K562 (cell line): ENCODE results near the gene ATP5PO. TPM values are rescaled to one million over a fixed set of nuclear protein-coding genes. Genes with fewer than 3 reads are reported as not detected.

ENCODE experiments used
- ATAC-seq: fragments of 200-7000 bp; cut with Tn5 transposase; 3 replicates; pipeline ENCODE4 v1.9.1; 2020; ENCODE audit warnings: moderate library complexity
- BruUV-seq: library from RNA; stranded (reverse); fragments of 400-500 nt; replicated peaks from 2 replicates; lab custom pipeline; 2021; lab: Mats Ljungman, UMichigan
- CTCF ChIA-PET: fragments of 300-600 bp; formaldehyde crosslinking; extraction: SDS; loops from one replicate; lab custom pipeline; 2021; ENCODE audit warnings: low intra/inter-chr PET ratio; lab: Yijun Ruan, JAX
- POLR2A ChIA-PET: fragments of 300-600, 350-650 bp; sonication (Branson Sonifier 250); formaldehyde crosslinking; extraction: SDS; loops from one replicate; lab custom pipeline; 2021; ENCODE audit warnings: antibody characterized with exemption, inconsistent platforms; lab: Yijun Ruan, JAX
- DNase-seq, 4 experiments: peaks; one replicate each; pipeline versions ENCODE4 v3.0.0 to v3.0.0-alpha.2; 2011 to 2018; ENCODE audit warnings: low spot score in 3 of 4, mixed read lengths in 3 of 4; ENCODE audit errors: extremely low read depth in 1 of 4
- FAIRE-seq: peaks from 2 replicates; lab custom pipeline; 2011; peaks lifted over from hg19 to GRCh38; lab: Jason Lieb, UNC
- H2AFZ ChIP-seq: 2 replicates; pipeline ENCODE4 v1.6.0; 2011; ENCODE audit warnings: low read depth, low read length, control low read depth, inconsistent platforms
- H3K27ac ChIP-seq: fragments of 200-600 bp; 3 replicates; pipeline ENCODE4 v1.8.0; 2011; ENCODE audit warnings: low read depth, mild to moderate bottlenecking, control low read depth, inconsistent platforms, low read length, moderate library complexity, mixed read lengths; ENCODE audit errors: extremely low read depth
- H3K27me3 ChIP-seq, 2 experiments: fragments of 300-600 bp in 1 of 2; 2 replicates in 1 of 2; 3 replicates in 1 of 2; pipeline versions ENCODE4 v1.6.0 to v1.8.0; 2011; ENCODE audit warnings: inconsistent platforms in 2 of 2, low read length in 2 of 2, mild to moderate bottlenecking in 1 of 2, mixed read lengths in 1 of 2, moderate library complexity in 1 of 2; ENCODE audit not compliant: control insufficient read depth in 2 of 2, insufficient read depth in 2 of 2
- H3K36me3 ChIP-seq: fragments of 300-600 bp; 3 replicates; pipeline ENCODE4 v1.8.0; 2011; ENCODE audit warnings: mild to moderate bottlenecking, low read length, inconsistent platforms; ENCODE audit not compliant: control insufficient read depth, insufficient read depth
- H3K4me1 ChIP-seq, 2 experiments: fragments of 200-600 bp in 1 of 2; replicated peaks in 1 of 2; 2 replicates in 1 of 2; 3 replicates in 1 of 2; pipeline versions ENCODE4 v1.5.1 to v1.8.0; 2011; ENCODE audit warnings: inconsistent platforms in 2 of 2, low read length in 2 of 2, mild to moderate bottlenecking in 1 of 2, mixed read lengths in 1 of 2, moderate library complexity in 1 of 2; ENCODE audit not compliant: control insufficient read depth in 2 of 2, insufficient read depth in 2 of 2
- H3K4me2 ChIP-seq: 2 replicates; pipeline ENCODE4 v1.6.1; 2011; ENCODE audit warnings: low read length, control low read depth, inconsistent platforms, mixed read lengths; ENCODE audit not compliant: insufficient read depth
- H3K4me3 ChIP-seq: fragments of 200-600 bp; sonication (generic), shearing (Covaris generic); 2 replicates; pipeline ENCODE4 v1.5.1; 2016; ENCODE audit warnings: control low read depth, inconsistent platforms
- H3K79me2 ChIP-seq: fragments of 200-600 bp; 3 replicates; pipeline ENCODE4 v1.8.0; 2011; ENCODE audit warnings: low read length, inconsistent platforms; ENCODE audit not compliant: control insufficient read depth, insufficient read depth
- H3K9ac ChIP-seq, 2 experiments: 2 replicates each; pipeline versions ENCODE4 v1.6.0 to v1.6.1; 2011; ENCODE audit warnings: low read depth in 2 of 2, low read length in 2 of 2, control low read depth in 1 of 2, inconsistent platforms in 1 of 2, mild to moderate bottlenecking in 1 of 2, mixed read lengths in 1 of 2; ENCODE audit not compliant: insufficient read depth in 1 of 2
- H3K9me1 ChIP-seq: one replicate; pipeline ENCODE4 v1.6.0; 2011; ENCODE audit warnings: inconsistent platforms, mild to moderate bottlenecking, low read length, moderate library complexity; ENCODE audit not compliant: control insufficient read depth, insufficient read depth
- H3K9me3 ChIP-seq: replicated peaks from 2 replicates; pipeline ENCODE4 v1.5.1; 2011; ENCODE audit warnings: low read depth, low read length, inconsistent platforms; ENCODE audit not compliant: control insufficient read depth, insufficient read depth
- H4K20me1 ChIP-seq: replicated peaks from 2 replicates; pipeline ENCODE4 v1.6.1; 2011; ENCODE audit warnings: low read length, inconsistent platforms, mixed read lengths; ENCODE audit not compliant: control insufficient read depth, insufficient read depth
- ARID4B ChIP-seq: sonication (generic); formaldehyde crosslinking; IDR thresholded peaks from 2 replicates; pipeline ENCODE4 v1.8.0; 2022; ENCODE audit warnings: mild to moderate bottlenecking, missing genetic modification reagents
- HSF4 ChIP-seq: fragments of 250-450 bp; sonication (Bioruptor Pico); IDR thresholded peaks from 2 replicates; pipeline ENCODE4 v2.1.2; 2022; ENCODE audit warnings: mild to moderate bottlenecking, moderate library complexity, borderline replicate concordance
- JUN ChIP-seq, 2 experiments: sonication (generic) in 1 of 2; formaldehyde crosslinking in 1 of 2; IDR thresholded peaks; 2 replicates each; pipeline versions ENCODE4 v1.6.1 to v1.8.0; 2012 to 2022; ENCODE audit warnings: borderline replicate concordance in 2 of 2, mild to moderate bottlenecking in 2 of 2, improper control_type of control experiment in 1 of 2, low read depth in 1 of 2, low read length in 1 of 2, missing genetic modification reagents in 1 of 2
- KAT2B ChIP-seq: IDR thresholded peaks from one replicate; pipeline ENCODE4 v1.6.1; 2012; ENCODE audit warnings: low read depth, mild to moderate bottlenecking, control low read depth, inconsistent platforms, low read length, moderate library complexity
- NFYB ChIP-seq: IDR thresholded peaks from 2 replicates; pipeline ENCODE4 v1.6.1; 2011; ENCODE audit warnings: mild to moderate bottlenecking, moderate library complexity; ENCODE audit not compliant: insufficient read length; ENCODE audit errors: extremely low read depth
- POLR2H ChIP-seq: IDR thresholded peaks from 2 replicates; pipeline ENCODE4 v1.6.1; 2016; ENCODE audit warnings: missing genetic modification characterization, low read depth, mild to moderate bottlenecking, control low read depth, missing compliant biosample characterization, moderate library complexity
- RFX7 ChIP-seq: fragments of 250-450 bp; sonication (Bioruptor Pico); IDR thresholded peaks from 2 replicates; pipeline ENCODE4 v1.5.1; 2021; ENCODE audit warnings: mild to moderate bottlenecking
- STAT5B ChIP-seq: fragments of 250-450 bp; sonication (Bioruptor Pico); IDR thresholded peaks from 2 replicates; pipeline ENCODE4 v1.8.0; 2021; ENCODE audit warnings: mild to moderate bottlenecking, inconsistent platforms
- ZFP36 ChIP-seq: fragments of 150-350 bp; IDR thresholded peaks from 2 replicates; pipeline ENCODE4 v1.6.1; 2018; ENCODE audit warnings: low read length, low read depth; ENCODE audit not compliant: partially characterized antibody
- ZNF589 ChIP-seq: fragments of 200-800 bp; sonication (Bioruptor generic); IDR thresholded peaks from 2 replicates; pipeline ENCODE4 v1.6.1; 2016; ENCODE audit warnings: low read depth, missing genetic modification characterization, missing compliant biosample characterization
- WGBS: fragments of 100-300 bp; shearing (Covaris generic); methylation state at CpG from one replicate; pipeline ENCODE4 v1.1.6; 2016; ENCODE audit warnings: low coverage, mixed read lengths; ENCODE audit not compliant: insufficient coverage; ENCODE audit errors: missing lambda C conversion rate; 5-methylcytosine and 5-hydroxymethylcytosine counted together
- in situ Hi-C: fragments of 300-500 bp; cut with MboI; formaldehyde crosslinking; loops from 4 replicates; pipeline ENCODE4 v1.15.0; 2018; ENCODE audit warnings: inconsistent platforms, mixed read lengths
- intact Hi-C: fragments of 100-400 bp; cut with micrococcal nuclease; formaldehyde crosslinking; loops from 2 replicates; pipeline ENCODE4 v1.14.2; 2022
- polyA plus RNA-seq, 8 experiments: library from polyadenylated mRNA; depleted of rRNA in 4 of 8; stranded (reverse) in 5 of 8; unstranded in 3 of 8; fragments of >200 nt; fragmentation: Nextera tagmentation in 2 of 8; fragmentation: Illumina TruSeq in 1 of 8; extraction: Ambion mirVana in 2 of 8; extraction: Trizol in 1 of 8; gene quantifications; 2 replicates each; pipeline versions ENCODE4 v1.2.1 to v1.2.3, GENCODE V29; 2011 to 2014; ENCODE audit warnings: inconsistent platforms in 1 of 8, missing spikeins in 1 of 8
- total RNA-seq, 7 experiments: library from RNA; depleted of rRNA in 6 of 7; stranded (reverse); fragments of >200 nt in 6 of 7; fragmentation: Illumina TruSeq in 2 of 7; extraction: Trizol in 2 of 7; gene quantifications; 2 replicates each; pipeline versions ENCODE4 v1.2.1 to v1.2.3, GENCODE V29; 2011 to 2021; ENCODE audit warnings: low replicate concordance in 1 of 7

ATP5PO gene
- total and polyA plus RNA-seq, 9 of the 15 experiments (the other 6 are each of a cell fraction or from before 2014, with no cell fraction given): 367 to 2,722 (median 808) TPM

GRCh38 chr21:33914188-33914587 is 1.4 kb downstream of the ATP5PO start:
- peaks cover 58% of the 10 kb centered on the region for H3K79me2 ChIP-seq
- intact Hi-C loops: no loop called here
- H3K4me1 ChIP-seq: peaks cover 6 to 13% of the 10 kb centered on the region in 2 experiments; a peak in 3 of 5 replicates
- H2AFZ ChIP-seq: no peak overlapping the region
- H3K27ac ChIP-seq: peak overlapping the region; percentile 94; the same call in 2 of the 3 replicates
- no peaks in the 10 kb centered on the region for H3K27me3 ChIP-seq
- H3K9ac ChIP-seq: peak overlapping the region in 1 of 2 experiments; percentile 98; a peak in 3 of 4 replicates
- H3K36me3 ChIP-seq: peaks cover 60% of the 10 kb centered on the region
- in situ Hi-C loops: no loop called here
- H3K4me2 ChIP-seq: peak overlapping the region; percentile 91
- TF ChIP-seq STAT5B (CRISPR knock-in tag) (no peak), HSF4 (CRISPR knock-in tag) (no peak), JUN (IDR thresholded peaks at IDR 0.05; ENCODE audit: borderline replicate concordance, low read depth, low read length) (no peak), JUN (CRISPR knock-in tag; IDR thresholded peaks at IDR 0.05; ENCODE audit: borderline replicate concordance) (no peak), RFX7 (CRISPR knock-in tag) (no peak), KAT2B (no peak), ARID4B (0 out of 2 replicates have a peak, but pooled peaks have one; percentile 30), NFYB (no peak), ZFP36 (no peak), POLR2H (tag) (0 out of 2 replicates have a peak, but pooled peaks have one; percentile 36), ZNF589 (no peak)
- BruUV-seq: no TSS peak
- peak overlapping the region; percentile 86 for H3K4me3 ChIP-seq
- no peaks in the 10 kb centered on the region for H3K9me1 ChIP-seq
- DNase-seq (no peak), ATAC-seq (no peak), FAIRE-seq (no peak)
- ChIA-PET CTCF (no interaction called here), POLR2A (interaction anchor here (0.6 to 3.2 kb wide), 3 partner anchors 10 to 17 kb away, joined by 3 to 15 read pairs (median 7); no protein-coding TSS in a partner anchor)
- WGBS: 26% methylated on average over 5 of the region's 5 CpGs
- H4K20me1 ChIP-seq: 0 out of 2 replicates have a peak, but pooled peaks cover 5% of the 10 kb centered on the region
- H3K9me3 ChIP-seq: no peaks in the 10 kb centered on the region
